ENCODE data around the gene PARP4.
"Not testable (repeated sequence)": the region's sequence is repeated elsewhere in the genome, so short reads cannot be mapped to it uniquely, and the experiment has no call there.

PARP4 gene

GRCh38 chr13:24385902-24386301 lies 126.7 kb downstream of the PARP4 start:
- no peak overlapping the region for H3K27ac Mint-ChIP-seq
- no peaks in the 10 kb centered on the region for H3K4me1 Mint-ChIP-seq
- CTCF ChIA-PET = no interaction called here
- H3K9me3 Mint-ChIP-seq = no peaks in the 10 kb centered on the region
- peaks cover 8% of the 10 kb centered on the region for H3K27me3 Mint-ChIP-seq
- DNase-seq = no peak
- H3K4me3 Mint-ChIP-seq = no peak overlapping the region
- H3K36me3 Mint-ChIP-seq = no peaks in the 10 kb centered on the region

- H3K9me3 Mint-ChIP-seq, DNase-seq, CTCF ChIA-PET, H3K36me3 Mint-ChIP-seq, H3K4me3 Mint-ChIP-seq, H3K27me3 Mint-ChIP-seq, H3K27ac Mint-ChIP-seq, H3K4me1 Mint-ChIP-seq: not testable (repeated sequence)
These were observed 127.6 kb downstream of the PARP4 start for GRCh38 chr13:24384946-24385345.

- DNase-seq, H3K27me3 Mint-ChIP-seq, H3K9me3 Mint-ChIP-seq, H3K36me3 Mint-ChIP-seq, H3K27ac Mint-ChIP-seq, H3K4me3 Mint-ChIP-seq, CTCF ChIA-PET, H3K4me1 Mint-ChIP-seq: not testable (repeated sequence)
These were observed 128.5 kb downstream of the PARP4 start for GRCh38 chr13:24384091-24384490.

GRCh38 chr13:24381541-24382265 lies 130.9 kb downstream of the PARP4 start:
- no peaks in the 10 kb centered on the region for H3K9me3 Mint-ChIP-seq
- H3K27ac Mint-ChIP-seq = no peak overlapping the region
- peaks cover 9% of the 10 kb centered on the region for H3K4me1 Mint-ChIP-seq
- CTCF ChIA-PET = no interaction called here
- H3K27me3 Mint-ChIP-seq = peaks cover 2% of the 10 kb centered on the region
- DNase-seq = no peak
- H3K36me3 Mint-ChIP-seq = no peaks in the 10 kb centered on the region
- no peak overlapping the region for H3K4me3 Mint-ChIP-seq

GRCh38 chr13:24380881-24381280 lies 131.7 kb downstream of the PARP4 start:
- H3K4me3 Mint-ChIP-seq, CTCF ChIA-PET, H3K27me3 Mint-ChIP-seq: not testable (repeated sequence)

GRCh38 chr13:24380227-24380626 lies 132.4 kb downstream of the PARP4 start:
- H3K9me3 Mint-ChIP-seq, H3K4me3 Mint-ChIP-seq, H3K4me1 Mint-ChIP-seq, H3K27me3 Mint-ChIP-seq, H3K36me3 Mint-ChIP-seq, DNase-seq, H3K27ac Mint-ChIP-seq: not testable (repeated sequence)
- CTCF ChIA-PET = interaction anchor here (0.9 kb wide), 1 partner anchor 20 kb away, joined by 3 read pairs; no protein-coding TSS in a partner anchor

More at GRCh38 chr13:24380881-24381280, 131.7 kb downstream of the PARP4 start:
- not testable (repeated sequence) for H3K9me3 Mint-ChIP-seq, DNase-seq, H3K27ac Mint-ChIP-seq, H3K36me3 Mint-ChIP-seq, H3K4me1 Mint-ChIP-seq

- H3K4me3 Mint-ChIP-seq, H3K27ac Mint-ChIP-seq, H3K36me3 Mint-ChIP-seq, H3K27me3 Mint-ChIP-seq, H3K9me3 Mint-ChIP-seq, DNase-seq, H3K4me1 Mint-ChIP-seq, CTCF ChIA-PET: not testable (repeated sequence)
These were observed 141.3 kb downstream of the PARP4 start for GRCh38 chr13:24371273-24371672.
